ENCODE data around the gene ANKRD7.
A peak's percentile ranks its signal among the peaks of the same experiment; 100 is the strongest.
"Not testable (repeated sequence)": the region's sequence is repeated elsewhere in the genome, so short reads cannot be mapped to it uniquely, and the experiment has no call there.

ANKRD7 gene

DNA sequence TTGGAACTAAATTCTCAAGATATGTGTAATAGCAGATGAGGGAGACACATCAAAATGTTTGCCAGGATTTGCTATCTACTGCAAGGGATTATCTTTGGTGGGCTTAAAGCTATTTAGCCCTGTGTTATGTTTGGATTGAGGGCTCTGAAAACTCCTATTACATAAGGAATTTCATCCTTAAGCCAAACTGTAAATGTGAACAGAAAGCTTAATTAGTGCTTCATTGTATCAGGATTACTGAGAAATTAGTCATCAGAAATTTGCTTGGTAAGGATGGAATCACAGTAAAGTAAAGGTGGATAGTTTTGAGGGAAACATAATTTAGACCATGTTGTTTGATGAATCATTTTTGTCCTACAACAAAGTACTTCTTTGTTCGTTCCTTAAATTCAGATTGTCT lies 8.3 kb downstream of the ANKRD7 start:
- no peak for FAIRE-seq
- DNase-seq (ENCODE audit: insufficient read length, low spot score), result no peak

DNA sequence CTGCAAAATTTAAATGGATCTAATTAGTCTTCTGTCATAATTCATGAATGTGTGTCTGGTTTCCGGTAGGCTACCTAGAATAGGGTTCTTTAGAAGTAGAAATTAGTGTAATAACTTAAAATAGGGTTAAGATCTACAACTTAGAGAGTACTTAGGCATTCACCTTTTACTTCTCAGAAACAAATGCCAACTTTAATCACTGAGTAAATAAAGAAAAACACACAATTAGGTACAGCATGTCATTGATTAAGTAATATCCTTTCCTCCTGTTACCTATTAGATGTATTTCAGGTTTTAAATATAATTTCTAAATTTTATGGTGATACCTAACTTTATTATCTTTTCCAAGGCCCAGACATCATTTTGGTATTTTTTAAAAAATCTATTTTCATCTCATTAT lies 9.3 kb downstream of the ANKRD7 start:
- no peak for DNase-seq (ENCODE audit: insufficient read length, low spot score)
- FAIRE-seq, result no peak

DNA sequence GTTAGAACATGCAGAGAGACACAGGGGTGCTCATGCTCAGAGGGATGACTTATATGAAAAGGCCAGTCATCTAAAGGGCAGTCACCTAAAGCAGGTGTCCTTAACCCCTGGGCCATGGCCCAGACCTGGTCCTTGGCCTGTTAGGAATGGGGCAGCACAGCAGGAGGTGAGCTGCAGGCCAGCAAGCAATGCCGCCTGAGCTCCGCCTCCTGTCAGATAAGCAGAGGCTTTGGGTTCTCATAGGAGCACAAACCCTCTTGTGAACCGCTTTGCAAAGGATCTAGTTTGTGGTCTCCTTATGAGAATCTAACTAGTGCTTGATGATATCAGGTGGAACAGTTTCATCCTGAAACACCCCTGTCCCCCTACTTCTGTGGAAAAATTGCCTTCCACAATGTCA lies 14.5 kb downstream of the ANKRD7 start:
- FAIRE-seq (no peak), DNase-seq (ENCODE audit: insufficient read length, low spot score) (no peak)

DNA sequence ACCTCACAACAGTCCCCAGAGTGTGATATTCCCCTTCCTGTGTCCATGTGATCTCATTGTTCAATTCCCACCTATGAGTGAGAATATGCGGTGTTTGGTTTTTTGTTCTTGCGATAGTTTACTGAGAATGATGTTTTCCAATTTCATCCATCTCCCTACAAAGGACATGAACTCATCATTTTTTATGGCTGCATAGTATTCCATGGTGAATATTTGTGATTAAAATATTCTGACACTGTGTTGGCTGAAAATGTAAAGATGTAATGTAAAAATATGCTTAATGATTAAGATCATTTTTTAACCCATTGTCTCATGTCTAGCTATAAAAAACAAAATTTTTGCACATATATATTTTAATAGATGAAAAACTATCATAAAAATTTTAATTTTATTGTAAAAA lies 15.8 kb downstream of the ANKRD7 start:
- not testable (repeated sequence) for FAIRE-seq; DNase-seq (ENCODE audit: insufficient read length, low spot score)

DNA sequence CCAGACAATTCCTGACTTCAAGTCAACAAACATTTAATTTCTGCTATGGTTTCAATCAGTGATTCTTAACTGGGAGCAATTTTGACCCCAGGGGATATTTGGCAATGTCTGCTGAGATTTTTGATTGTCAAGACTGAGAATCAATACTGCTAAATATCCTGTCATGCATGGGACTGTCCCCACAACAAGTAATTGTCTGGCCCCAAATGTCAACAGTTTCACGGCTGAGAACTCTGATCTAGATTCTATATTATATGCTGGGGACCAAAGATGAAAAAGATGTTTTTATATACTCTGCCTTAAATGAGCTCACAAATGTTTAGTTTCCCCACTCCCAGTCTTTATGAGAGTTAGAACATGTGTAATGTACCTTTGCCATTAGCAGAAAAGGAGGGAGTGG lies 19.2 kb downstream of the ANKRD7 start:
- DNase-seq (ENCODE audit: insufficient read length, low spot score) (no peak), FAIRE-seq (no peak)

DNA sequence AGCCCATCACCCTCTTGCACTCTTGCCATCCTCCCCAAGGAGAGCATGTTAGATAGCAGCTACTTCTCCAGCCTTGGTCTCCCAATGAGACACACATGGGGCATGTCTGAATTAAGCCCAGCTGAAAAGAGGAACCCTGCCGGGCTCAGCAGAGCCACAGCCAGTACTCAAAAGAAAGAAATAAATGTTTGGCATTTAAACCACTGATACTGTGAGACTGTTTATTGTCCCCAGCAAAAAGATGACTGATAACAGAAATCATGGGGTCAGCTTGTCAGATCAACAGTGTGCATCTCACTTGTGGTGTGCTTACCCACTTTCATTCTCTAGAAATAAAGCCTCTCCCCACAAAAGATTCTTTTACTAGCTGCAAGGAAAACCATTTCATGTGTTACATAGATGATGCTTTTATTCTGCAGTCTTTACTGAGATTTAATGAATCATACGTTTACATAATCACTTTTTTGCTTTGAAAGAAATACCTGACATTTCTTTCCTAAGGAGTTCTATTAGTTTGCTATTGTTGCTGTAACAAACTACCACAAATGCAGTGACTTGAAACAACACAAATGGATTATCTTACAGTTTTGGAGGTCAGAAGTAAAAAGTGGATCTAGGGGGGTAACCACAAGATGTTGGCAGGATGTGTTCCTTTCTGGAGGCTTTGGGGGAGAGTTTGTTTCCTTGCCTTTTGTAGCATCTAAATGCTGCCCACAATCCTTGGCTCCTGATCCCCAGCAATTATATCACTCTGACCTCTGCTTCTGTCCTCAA lies 20.9 kb downstream of the ANKRD7 start:
- DNase-seq (ENCODE audit: insufficient read length, low spot score), result no peak
- FAIRE-seq, result no peak

DNA sequence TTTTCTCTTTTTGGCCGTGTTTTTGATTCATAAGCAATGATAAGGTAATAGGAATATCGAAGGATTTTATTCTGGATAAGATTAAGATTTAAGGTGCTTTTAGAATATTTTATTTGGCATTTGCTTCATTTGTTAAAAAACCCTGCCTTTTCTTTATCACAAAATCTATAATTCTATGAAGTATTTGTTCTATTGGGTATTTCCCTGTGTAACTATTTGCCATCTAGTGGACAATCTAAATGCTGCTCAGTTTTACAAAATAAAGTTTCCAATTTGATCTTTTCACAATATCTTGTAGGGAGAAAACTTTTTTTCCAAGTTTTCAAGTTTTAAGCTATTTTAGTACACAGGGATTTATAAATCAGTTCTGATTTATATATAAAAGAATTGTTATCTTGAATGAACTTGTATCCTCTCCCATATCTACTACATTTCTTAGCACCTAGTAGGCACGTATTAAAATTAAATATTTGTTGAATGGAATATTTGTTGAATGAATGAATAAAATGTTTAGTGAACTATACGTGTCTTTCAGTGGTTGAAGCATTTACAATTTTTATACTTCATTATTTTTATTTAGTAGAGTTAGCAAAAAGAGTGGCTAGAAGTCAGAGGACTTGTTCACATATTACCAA lies 26.5 kb downstream of the ANKRD7 start:
- DNase-seq (ENCODE audit: insufficient read length, low spot score), result no peak
- FAIRE-seq, result no peak

DNA sequence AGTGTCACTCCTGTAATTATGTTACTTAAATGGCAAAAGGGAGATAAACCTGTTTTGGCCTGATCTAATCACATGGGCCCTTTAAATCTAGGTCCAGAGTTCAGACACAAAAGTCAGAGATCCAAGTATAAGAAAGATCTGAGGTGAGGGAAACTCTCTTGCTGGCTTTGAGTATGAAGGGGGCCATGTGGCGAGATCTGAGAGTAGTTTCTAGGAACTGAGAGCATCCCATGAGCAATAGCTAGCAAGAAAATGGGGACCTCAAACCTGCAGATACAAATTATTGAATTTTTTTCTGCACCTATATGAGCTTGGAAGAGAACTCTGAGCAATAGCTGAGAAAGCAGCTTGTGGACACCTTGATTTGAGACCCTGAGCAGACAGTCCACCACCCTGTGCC lies 27.6 kb downstream of the ANKRD7 start:
- peak; percentile 11 for FAIRE-seq

DNA sequence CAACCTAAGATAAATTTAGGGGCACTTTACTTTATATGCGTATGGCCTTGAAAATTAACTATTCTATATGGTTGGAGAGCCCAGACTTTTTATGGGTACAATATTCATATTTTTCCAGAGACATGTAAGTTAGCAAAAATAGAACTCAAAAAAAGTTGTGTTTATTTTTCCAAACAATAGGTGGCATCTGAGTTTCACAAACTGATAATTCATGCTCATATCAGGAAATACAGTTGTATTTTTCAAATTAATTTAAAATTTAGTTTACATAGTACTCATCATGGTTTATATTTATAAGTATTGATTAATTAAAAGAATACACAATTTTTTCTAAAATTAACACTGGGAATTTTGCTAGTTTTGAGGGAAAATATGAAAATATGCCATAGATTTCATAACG lies 34.6 kb downstream of the ANKRD7 start:
- no peak for DNase-seq (ENCODE audit: insufficient read length, low spot score)
- FAIRE-seq, result no peak

More for the DNA sequence above, 27.6 kb downstream of the ANKRD7 start:
- no peak for DNase-seq (ENCODE audit: insufficient read length, low spot score)

DNA sequence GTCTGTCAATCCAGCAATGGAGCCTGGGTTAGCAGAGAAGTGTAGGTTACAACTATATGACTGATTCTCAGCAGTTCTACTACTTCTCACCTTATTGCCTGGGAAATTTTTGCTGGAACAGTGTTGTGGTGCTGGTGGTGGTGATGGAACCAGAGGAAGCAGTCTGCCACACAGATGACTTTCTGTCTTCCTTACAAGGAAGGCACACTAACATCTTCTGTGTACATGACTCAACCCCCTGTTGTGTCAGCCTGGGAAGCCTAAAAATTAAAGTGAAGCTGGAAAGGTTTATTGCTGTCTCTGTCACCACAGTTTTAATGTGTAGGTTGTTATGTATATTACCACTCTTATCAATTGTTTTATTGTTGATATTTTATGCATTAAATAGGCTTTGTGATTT lies 40.3 kb downstream of the ANKRD7 start:
- FAIRE-seq, result no peak

DNA sequence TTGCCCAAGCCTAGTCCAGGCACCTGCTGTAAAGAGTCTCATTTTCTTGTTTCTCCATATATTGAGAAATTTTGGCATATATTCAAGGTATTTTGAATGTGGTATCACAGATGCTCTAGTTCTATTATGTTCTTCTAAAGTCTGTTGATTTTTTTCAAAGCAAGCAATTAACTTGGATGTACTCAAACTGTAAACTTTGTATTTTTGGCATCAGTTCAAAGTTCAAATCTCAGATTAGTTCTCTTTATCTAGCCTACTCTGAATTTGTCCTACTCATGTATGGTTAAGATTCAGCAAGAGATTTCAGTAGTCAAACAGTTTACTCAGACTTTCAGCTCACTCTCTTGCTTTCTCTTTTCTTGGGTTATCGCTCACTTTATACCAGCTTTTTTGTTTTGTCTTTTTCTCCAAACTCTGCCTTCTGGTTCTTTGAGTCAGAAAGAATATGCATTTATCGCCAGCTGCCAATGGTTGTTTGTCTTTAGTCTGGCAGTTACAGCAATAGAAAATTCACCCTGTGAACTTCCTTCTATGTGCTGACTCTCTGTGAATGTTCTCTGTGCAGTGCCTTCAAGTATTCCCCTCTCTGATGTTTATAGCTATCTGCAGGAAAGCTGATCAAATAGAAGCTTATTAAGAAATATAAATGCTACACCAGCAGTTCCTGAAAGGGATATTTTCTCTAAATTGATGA lies 56.0 kb downstream of the ANKRD7 start:
- FAIRE-seq, result no peak
- no peak for DNase-seq (ENCODE audit: insufficient read length, low spot score)

More for the DNA sequence above, 40.3 kb downstream of the ANKRD7 start:
- no peak for DNase-seq (ENCODE audit: insufficient read length, low spot score)

DNA sequence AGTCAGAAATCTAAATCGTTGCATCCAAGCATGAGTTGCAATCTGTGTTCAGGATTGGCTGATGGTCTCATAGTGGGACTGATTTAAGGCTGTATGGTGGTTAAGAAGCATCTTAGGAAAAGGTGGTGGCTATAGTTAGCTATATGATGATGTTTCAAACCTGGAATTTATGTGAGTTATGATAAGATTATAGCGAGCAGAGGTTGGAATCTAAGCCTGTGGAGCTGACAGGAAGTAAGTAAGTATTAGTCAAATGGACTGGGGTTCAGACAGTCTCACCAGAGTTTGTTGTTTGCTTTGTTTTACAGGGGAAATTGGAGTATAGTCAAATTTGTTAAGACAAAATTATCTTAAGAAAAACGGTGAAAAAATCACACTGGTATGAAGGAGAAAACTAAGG lies 56.7 kb downstream of the ANKRD7 start:
- FAIRE-seq (no peak), DNase-seq (ENCODE audit: insufficient read length, low spot score) (no peak)

DNA sequence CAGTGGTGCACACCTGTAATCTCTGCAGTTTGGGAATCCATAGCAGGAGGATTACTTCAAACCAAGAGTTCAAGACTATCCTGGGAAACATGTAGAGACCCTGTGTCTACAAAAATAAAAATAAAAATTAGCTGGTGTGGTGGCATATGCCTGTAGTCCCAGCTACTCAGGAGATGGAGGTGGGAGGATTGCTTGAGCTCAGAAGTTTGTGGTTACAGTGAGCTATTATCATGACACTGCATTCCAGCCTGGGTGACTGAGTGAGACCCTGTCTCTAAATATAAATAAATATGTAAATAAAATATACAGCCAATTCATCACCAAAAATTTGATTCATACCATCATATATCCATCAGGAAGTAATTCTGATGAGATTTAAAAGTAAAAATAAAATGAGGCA lies 60.9 kb downstream of the ANKRD7 start:
- no peak for FAIRE-seq
- DNase-seq (ENCODE audit: insufficient read length, low spot score), result no peak

DNA sequence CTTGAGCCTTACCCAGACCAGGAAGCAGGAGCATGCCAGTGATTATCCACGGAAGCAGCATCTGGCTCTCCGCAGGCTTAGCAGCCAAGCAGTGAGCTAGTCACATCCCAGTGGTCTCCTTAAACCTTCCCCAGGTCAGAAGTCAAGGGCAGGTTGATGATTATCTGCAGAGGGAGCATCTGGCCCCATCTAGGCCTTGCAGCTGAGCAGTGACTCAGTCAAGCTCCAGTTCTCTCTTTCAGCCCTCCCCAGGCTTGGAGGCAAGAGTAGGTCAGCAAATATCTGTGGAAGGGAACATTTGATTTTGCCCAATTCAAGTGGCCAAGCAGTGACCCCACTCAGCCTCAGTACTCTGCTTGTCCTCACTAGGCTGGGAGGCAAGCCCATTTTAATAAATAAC lies 61.6 kb downstream of the ANKRD7 start:
- no peak for FAIRE-seq
- no peak for DNase-seq (ENCODE audit: insufficient read length, low spot score)

DNA sequence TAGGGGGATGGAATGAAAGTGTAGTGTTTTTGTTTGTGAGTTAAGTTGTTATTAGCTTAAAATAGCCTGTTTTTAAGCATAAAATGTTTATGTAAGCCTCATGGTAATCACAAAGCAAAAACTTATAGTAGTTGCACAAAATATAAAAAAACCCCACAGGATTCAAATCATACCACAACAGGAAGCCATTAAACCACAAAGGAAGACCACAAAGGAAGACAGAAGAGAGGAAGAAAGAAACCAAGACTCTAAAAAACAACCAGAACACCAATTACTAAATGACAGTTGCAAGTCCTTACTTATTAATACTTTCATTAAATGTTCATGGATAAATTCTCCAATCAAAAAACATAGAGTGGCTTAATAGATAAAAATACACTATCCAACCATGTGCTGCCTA lies 63.6 kb downstream of the ANKRD7 start:
- FAIRE-seq, result peak; percentile 64

DNA sequence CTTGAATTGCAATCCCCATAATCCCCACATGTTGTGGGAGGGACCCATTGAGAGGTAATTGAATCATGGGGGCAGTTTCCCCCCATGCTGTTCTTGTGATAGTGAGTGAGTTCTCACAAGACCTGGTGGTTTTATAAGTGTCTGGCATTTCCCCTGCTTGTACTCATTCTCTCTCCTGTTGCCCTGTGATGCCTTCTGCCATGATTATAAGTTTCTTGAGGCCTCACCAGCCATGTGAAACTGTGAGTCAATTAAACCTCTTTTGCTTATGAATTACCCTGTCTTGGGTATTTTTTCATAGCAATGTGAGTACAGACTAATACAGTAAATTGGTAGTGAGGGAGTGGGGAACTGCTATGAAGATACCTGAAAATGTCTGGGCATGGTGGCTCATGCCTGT lies 65.0 kb downstream of the ANKRD7 start:
- FAIRE-seq (no peak), DNase-seq (ENCODE audit: insufficient read length, low spot score) (no peak)

More for the DNA sequence above, 63.6 kb downstream of the ANKRD7 start:
- DNase-seq (ENCODE audit: insufficient read length, low spot score), result no peak
